Activated CD8-positive, alpha-beta T cell treated with anti-CD3 and anti-CD28 coated beads, Interleukin-2, amount 10 ng/mL, durations not matched to agents 7 days and 5 days (primary cell): ENCODE data around the gene MSX1. TPM values are rescaled to one million over a fixed set of nuclear protein-coding genes. Genes with fewer than 3 reads are reported as not detected.

Experiments used
- ATAC-seq: fragments of 150-1000 bp; cut with Tn5 transposase; one replicate; pipeline ENCODE4 v1.10.0; 2021; ENCODE audit warnings: moderate library complexity
- CTCF ChIA-PET: fragments of 350-600 bp; sonication (Branson Sonifier 250); formaldehyde crosslinking; loops from one replicate; lab custom pipeline; 2021; ENCODE audit warnings: antibody characterized with exemption; lab: Charles Lee
- POLR2A ChIA-PET: fragments of 350-600 bp; sonication (Branson Sonifier 250); formaldehyde crosslinking; loops from one replicate; lab custom pipeline; 2021; ENCODE audit warnings: antibody characterized with exemption; lab: Charles Lee
- DNase-seq: peaks from one replicate; pipeline ENCODE4 v3.0.0-alpha.2; 2020
- H3K27ac Mint-ChIP-seq: one replicate; pipeline ENCODE4 v1.8.0; 2021; ENCODE audit warnings: mild to moderate bottlenecking, mixed read lengths
- H3K27me3 Mint-ChIP-seq: one replicate; pipeline ENCODE4 v1.8.0; 2021; ENCODE audit warnings: low read depth, mixed read lengths
- H3K36me3 Mint-ChIP-seq: one replicate; pipeline ENCODE4 v1.8.0; 2021; ENCODE audit warnings: low read depth, mixed read lengths
- H3K4me1 Mint-ChIP-seq: one replicate; pipeline ENCODE4 v1.8.0; 2021; ENCODE audit warnings: low read depth, mixed read lengths
- H3K4me3 Mint-ChIP-seq: one replicate; pipeline ENCODE4 v1.8.0; 2021; ENCODE audit warnings: mild to moderate bottlenecking, mixed read lengths
- H3K9me3 Mint-ChIP-seq: one replicate; pipeline ENCODE4 v1.8.0; 2022; ENCODE audit warnings: mixed read lengths; ENCODE audit not compliant: insufficient read depth
- total RNA-seq, 2 experiments: library from RNA; stranded (reverse); gene quantifications; one replicate each; pipeline ENCODE4 v1.2.3, GENCODE V29; 2021

Gene MSX1
- total RNA-seq, 2 experiments from 2014 or later = not detected

- CTCF ChIA-PET = no interaction called here
- no peak for DNase-seq
- Mint-ChIP-seq H3K27me3 (peaks cover 36% of the 10 kb centered on the region), H3K4me1 (no peaks in the 10 kb centered on the region), H3K9me3 (no peaks in the 10 kb centered on the region), H3K27ac (no peak overlapping the region), H3K36me3 (no peaks in the 10 kb centered on the region), H3K4me3 (no peak overlapping the region)
- ATAC-seq = no peak
- POLR2A ChIA-PET = no interaction called here
These were observed 17.6 kb downstream of the MSX1 start for GRCh38 chr4:4876945-4877661.

GRCh38 chr4:4880492-4880891 is 21.0 kb downstream of the MSX1 start:
- no peaks in the 10 kb centered on the region for H3K36me3 Mint-ChIP-seq
- no peak for DNase-seq
- ATAC-seq = no peak
- no peak overlapping the region for H3K4me3 Mint-ChIP-seq
- POLR2A ChIA-PET = no interaction called here
- H3K27ac Mint-ChIP-seq = no peak overlapping the region
- CTCF ChIA-PET = interaction anchor here (1.7 kb wide), 1 partner anchor 393 kb away, joined by 6 read pairs; no protein-coding TSS in a partner anchor
- H3K4me1 Mint-ChIP-seq = no peaks in the 10 kb centered on the region
- no peaks in the 10 kb centered on the region for H3K9me3 Mint-ChIP-seq
- peaks cover 16% of the 10 kb centered on the region for H3K27me3 Mint-ChIP-seq

- H3K4me1 Mint-ChIP-seq = no peaks in the 10 kb centered on the region
- no peak overlapping the region for H3K27ac Mint-ChIP-seq
- DNase-seq = no peak
- H3K27me3 Mint-ChIP-seq = peaks cover 12% of the 10 kb centered on the region
- no peak overlapping the region for H3K4me3 Mint-ChIP-seq
- ChIA-PET CTCF (no interaction called here), POLR2A (no interaction called here)
- ATAC-seq = no peak
- no peaks in the 10 kb centered on the region for H3K9me3 Mint-ChIP-seq
- H3K36me3 Mint-ChIP-seq = no peaks in the 10 kb centered on the region
These were observed 22.0 kb downstream of the MSX1 start for GRCh38 chr4:4881432-4881831.

GRCh38 chr4:4884611-4885010 is 25.1 kb downstream of the MSX1 start:
- Mint-ChIP-seq H3K9me3 (no peaks in the 10 kb centered on the region), H3K27ac (no peak overlapping the region), H3K4me3 (no peak overlapping the region), H3K4me1 (no peaks in the 10 kb centered on the region), H3K36me3 (no peaks in the 10 kb centered on the region), H3K27me3 (peaks cover 12% of the 10 kb centered on the region)
- ChIA-PET POLR2A (interaction anchor here (0.6 kb wide), 1 partner anchor 342 kb away, joined by 3 read pairs; no protein-coding TSS in a partner anchor), CTCF (no interaction called here)
- ATAC-seq = no peak
- no peak for DNase-seq

- H3K27me3 Mint-ChIP-seq = peaks cover 5% of the 10 kb centered on the region
- CTCF ChIA-PET = no interaction called here
- H3K4me3 Mint-ChIP-seq = no peak overlapping the region
- H3K9me3 Mint-ChIP-seq = no peaks in the 10 kb centered on the region
- no peak overlapping the region for H3K27ac Mint-ChIP-seq
- POLR2A ChIA-PET = no interaction called here
- H3K4me1 Mint-ChIP-seq = no peaks in the 10 kb centered on the region
- DNase-seq = no peak
- no peaks in the 10 kb centered on the region for H3K36me3 Mint-ChIP-seq
- no peak for ATAC-seq
These were observed 28.0 kb downstream of the MSX1 start for GRCh38 chr4:4887426-4887825.

- no peak for ATAC-seq
- H3K27ac Mint-ChIP-seq = no peak overlapping the region
- H3K9me3 Mint-ChIP-seq = no peaks in the 10 kb centered on the region
- ChIA-PET CTCF (no interaction called here), POLR2A (no interaction called here)
- H3K4me1 Mint-ChIP-seq = no peaks in the 10 kb centered on the region
- H3K36me3 Mint-ChIP-seq = no peaks in the 10 kb centered on the region
- peaks cover 5% of the 10 kb centered on the region for H3K27me3 Mint-ChIP-seq
- DNase-seq = no peak
- no peak overlapping the region for H3K4me3 Mint-ChIP-seq
These were observed 29.2 kb downstream of the MSX1 start for GRCh38 chr4:4888695-4889094.

GRCh38 chr4:4889781-4890180 is 30.3 kb downstream of the MSX1 start:
- Mint-ChIP-seq H3K36me3 (no peaks in the 10 kb centered on the region), H3K4me3 (no peak overlapping the region), H3K27ac (no peak overlapping the region), H3K27me3 (peaks cover 6% of the 10 kb centered on the region), H3K4me1 (no peaks in the 10 kb centered on the region), H3K9me3 (no peaks in the 10 kb centered on the region)
- ChIA-PET POLR2A (no interaction called here), CTCF (no interaction called here)
- DNase-seq (no peak), ATAC-seq (no peak)

- H3K4me3 Mint-ChIP-seq = no peak overlapping the region
- no peaks in the 10 kb centered on the region for H3K36me3 Mint-ChIP-seq
- ChIA-PET POLR2A (no interaction called here), CTCF (no interaction called here)
- peaks cover 6% of the 10 kb centered on the region for H3K27me3 Mint-ChIP-seq
- H3K27ac Mint-ChIP-seq = no peak overlapping the region
- no peaks in the 10 kb centered on the region for H3K4me1 Mint-ChIP-seq
- DNase-seq = no peak
- ATAC-seq = no peak
- H3K9me3 Mint-ChIP-seq = no peaks in the 10 kb centered on the region
These were observed 31.2 kb downstream of the MSX1 start for GRCh38 chr4:4890574-4891255.

- ATAC-seq (no peak), DNase-seq (no peak)
- Mint-ChIP-seq H3K4me3 (no peak overlapping the region), H3K27ac (no peak overlapping the region), H3K36me3 (no peaks in the 10 kb centered on the region), H3K4me1 (no peaks in the 10 kb centered on the region), H3K9me3 (no peaks in the 10 kb centered on the region), H3K27me3 (peaks cover 6% of the 10 kb centered on the region)
- POLR2A ChIA-PET = no interaction called here
- CTCF ChIA-PET = no interaction called here
These were observed 34.3 kb downstream of the MSX1 start for GRCh38 chr4:4893721-4894120.

GRCh38 chr4:4899202-4899925 is 39.9 kb downstream of the MSX1 start:
- H3K4me3 Mint-ChIP-seq = no peak overlapping the region
- ATAC-seq (no peak), DNase-seq (no peak)
- POLR2A ChIA-PET = no interaction called here
- H3K9me3 Mint-ChIP-seq = no peaks in the 10 kb centered on the region
- H3K27me3 Mint-ChIP-seq = no peaks in the 10 kb centered on the region
- no peaks in the 10 kb centered on the region for H3K36me3 Mint-ChIP-seq
- CTCF ChIA-PET = no interaction called here
- no peaks in the 10 kb centered on the region for H3K4me1 Mint-ChIP-seq
- H3K27ac Mint-ChIP-seq = no peak overlapping the region

- ChIA-PET POLR2A (no interaction called here), CTCF (no interaction called here)
- no peaks in the 10 kb centered on the region for H3K4me1 Mint-ChIP-seq
- DNase-seq = no peak
- H3K27ac Mint-ChIP-seq = no peak overlapping the region
- no peaks in the 10 kb centered on the region for H3K9me3 Mint-ChIP-seq
- H3K4me3 Mint-ChIP-seq = no peak overlapping the region
- no peaks in the 10 kb centered on the region for H3K36me3 Mint-ChIP-seq
- H3K27me3 Mint-ChIP-seq = peaks cover 10% of the 10 kb centered on the region
- no peak for ATAC-seq
These were observed 42.4 kb downstream of the MSX1 start for GRCh38 chr4:4901877-4902276.

GRCh38 chr4:4912155-4912554 is 52.7 kb downstream of the MSX1 start:
- ChIA-PET POLR2A (no interaction called here), CTCF (no interaction called here)
- no peaks in the 10 kb centered on the region for H3K9me3 Mint-ChIP-seq
- peaks cover 13% of the 10 kb centered on the region for H3K27me3 Mint-ChIP-seq
- H3K27ac Mint-ChIP-seq = no peak overlapping the region
- DNase-seq (no peak), ATAC-seq (no peak)
- no peaks in the 10 kb centered on the region for H3K36me3 Mint-ChIP-seq
- H3K4me3 Mint-ChIP-seq = no peak overlapping the region
- H3K4me1 Mint-ChIP-seq = no peaks in the 10 kb centered on the region
